ENCODE data around the gene GSK3B.

Gene GSK3B

DNA sequence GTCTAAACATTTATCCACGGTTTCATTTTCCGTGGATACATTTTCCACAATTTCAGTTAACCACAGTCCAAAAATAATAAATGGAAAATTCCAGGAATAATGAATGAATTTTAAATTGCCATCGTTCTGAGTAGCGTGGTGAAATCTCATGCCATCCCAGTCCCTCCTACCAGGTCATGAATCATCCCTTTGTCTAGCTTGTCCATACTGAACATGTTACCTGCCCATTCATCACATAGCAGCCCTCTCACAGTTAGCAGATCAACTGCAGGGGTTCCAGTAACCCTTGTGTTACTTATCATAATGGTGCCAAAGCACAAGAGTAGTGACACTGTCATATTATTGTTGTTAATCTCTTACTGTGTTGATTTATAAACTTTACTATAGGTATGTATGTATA lies 124.5 kb downstream of the GSK3B start:
- no peaks in the 10 kb centered on the region for H3K27me3 ChIP-seq (ENCODE audit: control insufficient read depth in 3 of 3, insufficient read depth in 3 of 3, low read depth in 1 of 3, low read length in 3 of 3)
- no peak overlapping the region for H4K91ac ChIP-seq (ENCODE audit: low read depth, low read length, poor library complexity)
- no peak overlapping the region for H3K4me3 ChIP-seq (ENCODE audit: low read length in 2 of 2)
- H2AFZ ChIP-seq (ENCODE audit: low read length), result no peak overlapping the region
- no peak overlapping the region for H2AK5ac ChIP-seq (ENCODE audit: low read depth, low read length)
- DNase-seq (ENCODE audit: low spot score), result no peak
- H3K23ac ChIP-seq (ENCODE audit: low read depth, low read length, poor library complexity), result no peak overlapping the region
- no peak overlapping the region for H2BK120ac ChIP-seq (ENCODE audit: low read depth, low read length)
- no peak overlapping the region for H3K27ac ChIP-seq (replicated peaks; ENCODE audit: low read length)
- H2BK12ac ChIP-seq (ENCODE audit: low read length), result no peak overlapping the region
- H3K9ac ChIP-seq (ENCODE audit: low read depth, low read length, poor library complexity), result no peak overlapping the region
- H2BK5ac ChIP-seq (ENCODE audit: low read length), result no peak overlapping the region
- peaks cover 5% of the 10 kb centered on the region for H3K79me1 ChIP-seq (ENCODE audit: low read depth, low read length)
- no peak overlapping the region for H3K18ac ChIP-seq (ENCODE audit: low read length)
- H2BK15ac ChIP-seq (ENCODE audit: low read length), result no peak overlapping the region
- H3K4me1 ChIP-seq (ENCODE audit: control insufficient read depth in 2 of 2, insufficient read depth in 1 of 2, low read depth in 1 of 2, low read length in 2 of 2), result no peaks in the 10 kb centered on the region
- no peak overlapping the region for H3K4ac ChIP-seq (ENCODE audit: low read length)
- no peak overlapping the region for H3K4me2 ChIP-seq (ENCODE audit: insufficient read depth, low read length, poor library complexity, severe bottlenecking)
- H3K9me3 ChIP-seq (replicated peaks in 1 of 2; ENCODE audit: control insufficient read depth in 2 of 2, insufficient read depth in 1 of 2, low read depth in 1 of 2, low read length in 2 of 2), result no peaks in the 10 kb centered on the region
- peaks cover 0 to 3% of the 10 kb centered on the region in 2 donors for H3K36me3 ChIP-seq (replicated peaks in 1 of 2; ENCODE audit: control insufficient read depth in 2 of 2, insufficient read depth in 2 of 2, low read length in 2 of 2)
- no CpG with 5 or more reads among the region's 4 CpGs for WGBS, 2 donors (ENCODE audit: extremely low coverage in 2 of 2, insufficient read length in 2 of 2, insufficient replicate concordance in 1 of 2)
- no peak overlapping the region for H3K14ac ChIP-seq (ENCODE audit: low read length)
- H4K8ac ChIP-seq (ENCODE audit: low read depth, low read length), result no peak overlapping the region

GRCh38 chr3:119967353-119968006 lies 126.8 kb downstream of the GSK3B start:
- Histone ChIP-seq H3K4me3 (ENCODE audit: low read length in 2 of 2) (no peak overlapping the region), H3K27me3 (ENCODE audit: control insufficient read depth in 3 of 3, insufficient read depth in 3 of 3, low read depth in 1 of 3, low read length in 3 of 3) (no peaks in the 10 kb centered on the region), H3K23ac (ENCODE audit: low read depth, low read length, poor library complexity) (no peak overlapping the region), H3K27ac (replicated peaks; ENCODE audit: low read length) (no peak overlapping the region), H3K36me3 (replicated peaks in 1 of 2; ENCODE audit: control insufficient read depth in 2 of 2, insufficient read depth in 2 of 2, low read length in 2 of 2) (peaks cover 3 to 6% of the 10 kb centered on the region in 2 donors), H3K18ac (ENCODE audit: low read length) (no peak overlapping the region), H2BK12ac (ENCODE audit: low read length) (no peak overlapping the region), H3K9me3 (replicated peaks in 1 of 2; ENCODE audit: control insufficient read depth in 2 of 2, insufficient read depth in 1 of 2, low read depth in 1 of 2, low read length in 2 of 2) (peaks cover 3 to 8% of the 10 kb centered on the region in 2 donors), H2AFZ (ENCODE audit: low read length) (no peak overlapping the region), H2BK120ac (ENCODE audit: low read depth, low read length) (no peak overlapping the region), H2BK15ac (ENCODE audit: low read length) (no peak overlapping the region), H2AK5ac (ENCODE audit: low read depth, low read length) (no peak overlapping the region), H3K79me1 (ENCODE audit: low read depth, low read length) (peaks cover 5% of the 10 kb centered on the region), H4K8ac (ENCODE audit: low read depth, low read length) (no peak overlapping the region), H3K4me1 (ENCODE audit: control insufficient read depth in 2 of 2, insufficient read depth in 1 of 2, low read depth in 1 of 2, low read length in 2 of 2) (no peaks in the 10 kb centered on the region), H3K4me2 (ENCODE audit: insufficient read depth, low read length, poor library complexity, severe bottlenecking) (no peak overlapping the region), H3K14ac (ENCODE audit: low read length) (no peak overlapping the region), H2BK5ac (ENCODE audit: low read length) (no peak overlapping the region), H3K4ac (ENCODE audit: low read length) (no peak overlapping the region), H4K91ac (ENCODE audit: low read depth, low read length, poor library complexity) (no peak overlapping the region), H3K9ac (ENCODE audit: low read depth, low read length, poor library complexity) (no peak overlapping the region)
- DNase-seq (ENCODE audit: low spot score), result no peak
- no CpG with 5 or more reads among the region's 7 CpGs for WGBS, 2 donors (ENCODE audit: extremely low coverage in 2 of 2, insufficient read length in 2 of 2, insufficient replicate concordance in 1 of 2)

- H3K27ac ChIP-seq (replicated peaks; ENCODE audit: low read length), result no peak overlapping the region
- H3K4me3 ChIP-seq (ENCODE audit: low read length in 2 of 2), result no peak overlapping the region
- H3K79me1 ChIP-seq (ENCODE audit: low read depth, low read length), result peaks cover 6% of the 10 kb centered on the region
- no peaks in the 10 kb centered on the region for H3K4me1 ChIP-seq (ENCODE audit: control insufficient read depth in 2 of 2, insufficient read depth in 1 of 2, low read depth in 1 of 2, low read length in 2 of 2)
- H3K27me3 ChIP-seq (ENCODE audit: control insufficient read depth in 3 of 3, insufficient read depth in 3 of 3, low read depth in 1 of 3, low read length in 3 of 3), result no peaks in the 10 kb centered on the region
- no peak overlapping the region for H4K91ac ChIP-seq (ENCODE audit: low read depth, low read length, poor library complexity)
- no peak for DNase-seq (ENCODE audit: low spot score)
- H2AFZ ChIP-seq (ENCODE audit: low read length), result no peak overlapping the region
- H3K14ac ChIP-seq (ENCODE audit: low read length), result no peak overlapping the region
- H4K8ac ChIP-seq (ENCODE audit: low read depth, low read length), result no peak overlapping the region
- H3K9ac ChIP-seq (ENCODE audit: low read depth, low read length, poor library complexity), result no peak overlapping the region
- H2BK5ac ChIP-seq (ENCODE audit: low read length), result no peak overlapping the region
- H3K36me3 ChIP-seq (replicated peaks in 1 of 2; ENCODE audit: control insufficient read depth in 2 of 2, insufficient read depth in 2 of 2, low read length in 2 of 2), result peaks cover 3 to 12% of the 10 kb centered on the region in 2 donors
- no peak overlapping the region for H2BK15ac ChIP-seq (ENCODE audit: low read length)
- no peak overlapping the region for H2BK12ac ChIP-seq (ENCODE audit: low read length)
- H3K18ac ChIP-seq (ENCODE audit: low read length), result no peak overlapping the region
- no peak overlapping the region for H2BK120ac ChIP-seq (ENCODE audit: low read depth, low read length)
- H3K23ac ChIP-seq (ENCODE audit: low read depth, low read length, poor library complexity), result no peak overlapping the region
- H3K4ac ChIP-seq (ENCODE audit: low read length), result no peak overlapping the region
- H2AK5ac ChIP-seq (ENCODE audit: low read depth, low read length), result no peak overlapping the region
- no peak overlapping the region for H3K4me2 ChIP-seq (ENCODE audit: insufficient read depth, low read length, poor library complexity, severe bottlenecking)
- H3K9me3 ChIP-seq (replicated peaks in 1 of 2; ENCODE audit: control insufficient read depth in 2 of 2, insufficient read depth in 1 of 2, low read depth in 1 of 2, low read length in 2 of 2), result peaks cover 3 to 10% of the 10 kb centered on the region in 2 donors
- WGBS, 2 donors (ENCODE audit: extremely low coverage in 2 of 2, insufficient read length in 2 of 2, insufficient replicate concordance in 1 of 2), result no CpG with 5 or more reads among the region's 1 CpG
These were observed 128.6 kb downstream of the GSK3B start for GRCh38 chr3:119965692-119966091.

DNA sequence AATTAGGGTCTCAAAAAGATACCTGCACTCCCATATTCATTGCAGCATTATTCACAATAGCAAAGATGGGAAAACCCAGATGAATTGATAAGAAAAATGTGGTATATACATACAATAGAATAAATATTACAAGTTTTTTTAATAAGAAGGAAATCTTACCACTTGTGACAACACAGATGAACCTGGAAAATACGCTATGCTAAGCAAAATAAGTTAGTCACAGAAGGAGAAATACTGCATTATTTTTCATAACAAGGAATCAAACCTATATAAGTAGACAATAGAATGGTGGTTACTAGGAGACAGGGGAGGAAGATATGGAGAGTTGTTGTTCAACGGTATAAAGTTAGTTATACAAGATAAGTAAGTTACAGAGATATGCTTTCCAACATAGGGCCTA lies 130.0 kb downstream of the GSK3B start:
- Histone ChIP-seq H3K9ac (ENCODE audit: low read depth, low read length, poor library complexity) (no peak overlapping the region), H3K79me1 (ENCODE audit: low read depth, low read length) (peaks cover 6% of the 10 kb centered on the region), H4K91ac (ENCODE audit: low read depth, low read length, poor library complexity) (no peak overlapping the region), H3K36me3 (replicated peaks in 1 of 2; ENCODE audit: control insufficient read depth in 2 of 2, insufficient read depth in 2 of 2, low read length in 2 of 2) (peaks cover 3 to 9% of the 10 kb centered on the region in 2 donors), H3K27ac (replicated peaks; ENCODE audit: low read length) (no peak overlapping the region), H3K18ac (ENCODE audit: low read length) (no peak overlapping the region), H3K4ac (ENCODE audit: low read length) (no peak overlapping the region), H4K8ac (ENCODE audit: low read depth, low read length) (no peak overlapping the region), H2BK5ac (ENCODE audit: low read length) (no peak overlapping the region), H2BK120ac (ENCODE audit: low read depth, low read length) (no peak overlapping the region), H3K4me3 (ENCODE audit: low read length in 2 of 2) (no peak overlapping the region), H3K14ac (ENCODE audit: low read length) (no peak overlapping the region), H3K9me3 (replicated peaks in 1 of 2; ENCODE audit: control insufficient read depth in 2 of 2, insufficient read depth in 1 of 2, low read depth in 1 of 2, low read length in 2 of 2) (peaks cover 3 to 10% of the 10 kb centered on the region in 2 donors), H3K4me1 (ENCODE audit: control insufficient read depth in 2 of 2, insufficient read depth in 1 of 2, low read depth in 1 of 2, low read length in 2 of 2) (no peaks in the 10 kb centered on the region), H2BK15ac (ENCODE audit: low read length) (no peak overlapping the region), H3K23ac (ENCODE audit: low read depth, low read length, poor library complexity) (no peak overlapping the region), H2AK5ac (ENCODE audit: low read depth, low read length) (no peak overlapping the region), H3K27me3 (ENCODE audit: control insufficient read depth in 3 of 3, insufficient read depth in 3 of 3, low read depth in 1 of 3, low read length in 3 of 3) (no peaks in the 10 kb centered on the region), H3K4me2 (ENCODE audit: insufficient read depth, low read length, poor library complexity, severe bottlenecking) (no peak overlapping the region), H2BK12ac (ENCODE audit: low read length) (no peak overlapping the region), H2AFZ (ENCODE audit: low read length) (no peak overlapping the region)
- WGBS, 2 donors (ENCODE audit: extremely low coverage in 2 of 2, insufficient read length in 2 of 2, insufficient replicate concordance in 1 of 2), result no CpG with 5 or more reads among the region's 2 CpGs
- no peak for DNase-seq (ENCODE audit: low spot score)
